Suppressor macrophage (primary cell): Measurements from ENCODE around the gene RND3.
A peak's percentile ranks its signal among the peaks of the same experiment; 100 is the strongest.

Experiments
- DNase-seq, 4 experiments: peaks; one replicate each; pipeline ENCODE4 v3.0.0-alpha.2; 2020 to 2022

Gene RND3

DNA sequence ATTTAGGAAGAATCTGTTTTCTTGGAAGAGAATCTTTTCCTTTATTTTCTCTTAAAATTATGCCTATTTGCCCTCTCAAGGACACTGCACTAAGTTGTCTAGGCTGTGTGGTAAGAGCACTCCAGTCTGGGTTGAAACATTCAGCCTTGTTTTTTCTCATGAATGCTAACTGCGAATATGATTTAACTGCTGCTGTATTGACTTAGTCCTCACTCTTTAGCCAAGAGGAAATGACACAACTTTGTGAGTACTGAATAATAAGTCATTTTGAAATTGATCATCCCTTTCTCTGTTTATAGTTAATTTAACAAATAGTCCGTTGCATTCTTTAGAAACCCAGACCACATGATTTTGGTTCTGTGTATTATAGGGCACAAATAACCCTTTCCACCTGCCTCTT lies 4.5 kb upstream of the RND3 start:
- no peak for DNase-seq

DNA sequence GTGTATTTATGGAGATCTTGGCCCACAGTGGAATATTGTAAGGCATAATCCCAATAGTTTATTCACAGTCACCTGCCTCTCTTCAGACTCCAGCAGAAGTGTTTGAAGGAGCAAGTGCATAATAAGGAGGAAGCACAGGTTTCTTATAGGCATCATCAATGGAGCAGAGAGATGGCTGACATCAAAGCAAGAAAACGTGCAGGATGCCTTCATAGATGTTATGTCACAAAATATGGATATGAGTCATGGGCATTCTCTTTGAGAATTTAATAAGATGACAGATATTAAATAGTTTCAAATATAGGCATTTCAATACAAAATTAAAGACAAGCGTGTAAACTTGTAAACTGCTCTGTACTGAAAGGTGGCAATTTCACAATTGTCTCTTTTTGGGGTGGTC lies 4.0 kb upstream of the RND3 start:
- DNase-seq: no peak

DNA sequence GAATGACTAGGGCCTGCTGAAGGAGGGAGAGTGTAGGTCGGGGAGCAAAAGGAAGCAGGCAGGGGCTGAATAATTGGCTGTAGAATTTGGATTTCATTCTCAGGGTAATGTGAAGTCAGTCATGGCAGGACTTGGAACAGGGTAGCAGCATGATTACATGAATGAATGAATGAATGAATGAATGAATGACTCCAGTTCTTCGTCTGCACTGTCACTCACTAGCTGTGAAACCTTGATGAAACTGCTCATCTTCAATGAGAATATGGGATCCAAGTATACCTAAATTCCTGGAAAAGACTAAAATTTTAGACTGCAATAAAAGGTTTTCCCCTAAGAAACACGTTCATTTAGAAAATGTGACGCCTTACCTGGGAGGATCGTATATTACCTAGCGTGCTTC lies 3.0 kb upstream of the RND3 start:
- no peak for DNase-seq

DNA sequence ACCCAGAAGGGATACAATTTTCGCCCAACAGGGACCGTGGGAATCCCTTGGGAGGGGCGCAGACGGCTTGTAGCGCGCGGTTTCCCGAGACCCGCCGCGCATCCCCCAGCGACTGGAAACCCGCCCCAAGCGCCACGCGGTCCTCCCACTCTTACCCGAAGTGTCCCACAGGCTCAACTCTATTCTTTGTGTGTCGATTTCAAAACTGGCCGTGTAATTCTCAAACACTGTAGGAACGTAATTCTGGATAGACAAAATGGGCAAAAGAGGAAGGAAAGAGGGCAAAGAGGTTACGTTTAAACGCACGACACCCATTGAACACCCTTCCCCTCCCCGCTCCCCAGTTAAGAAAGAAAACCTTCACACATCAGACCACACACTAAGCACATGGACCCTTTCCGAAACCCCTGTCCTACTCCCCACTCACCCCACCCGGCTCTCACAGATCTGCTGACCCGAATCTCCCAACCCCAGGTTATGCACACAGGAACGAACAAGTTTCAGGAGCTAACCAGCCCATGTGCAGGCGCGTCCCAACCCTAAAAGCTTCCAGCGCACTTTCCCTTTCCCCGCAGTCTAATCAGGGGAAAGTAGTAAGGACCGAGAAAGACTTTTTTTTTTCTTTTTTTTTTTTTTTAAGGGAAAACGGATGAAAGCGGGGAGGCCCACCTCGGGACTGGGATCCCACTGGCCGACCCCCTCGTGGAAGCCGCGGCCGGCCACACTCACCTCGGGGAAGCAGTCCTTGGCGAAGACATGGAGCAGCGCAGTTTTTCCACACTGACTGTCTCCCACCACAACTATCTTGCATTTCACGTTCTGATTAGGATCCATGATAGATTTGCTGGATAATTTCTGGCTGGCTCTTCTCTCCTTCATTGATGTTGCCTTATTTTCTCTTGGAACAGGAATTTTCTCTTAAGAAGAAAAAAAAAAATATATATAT lies 655 bp downstream of the RND3 start:
- peak in 3 of 4 experiments; percentile 9 to 46 (median 34) for DNase-seq

DNA sequence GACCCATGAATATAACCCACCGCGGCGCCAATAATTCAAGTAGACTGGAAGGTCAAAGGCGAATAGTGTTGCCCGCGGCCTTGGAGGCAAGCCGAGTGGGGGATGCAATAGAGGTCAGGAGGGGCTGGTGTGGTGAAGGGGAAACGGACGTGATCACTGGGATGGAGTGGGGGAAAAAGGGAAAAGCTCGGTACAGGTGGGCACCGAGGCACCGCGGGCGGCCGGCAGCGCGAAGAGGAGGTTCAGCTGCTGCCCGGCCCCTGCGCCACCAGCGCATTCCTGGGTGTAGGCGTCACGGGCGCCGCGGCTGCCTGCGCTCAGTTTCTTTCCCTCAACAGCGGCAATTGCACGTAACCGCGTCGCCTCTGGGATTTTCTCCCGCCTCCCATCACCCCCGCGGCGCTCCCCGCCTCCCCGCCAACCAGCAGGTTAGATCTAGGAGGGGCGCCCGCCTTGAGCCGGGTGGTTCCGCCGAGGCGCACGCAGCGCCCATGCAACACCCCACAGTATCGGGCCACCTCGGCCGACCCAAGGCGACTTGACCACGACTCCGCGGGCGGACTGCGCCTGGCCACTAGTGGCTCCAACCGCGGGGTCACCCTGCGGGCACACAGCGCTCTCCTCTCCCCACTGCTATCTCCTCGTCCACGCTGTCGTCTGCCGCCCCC lies 1.5 kb downstream of the RND3 start:
- DNase-seq: peak; percentile 23 to 39 (median 34)

DNA sequence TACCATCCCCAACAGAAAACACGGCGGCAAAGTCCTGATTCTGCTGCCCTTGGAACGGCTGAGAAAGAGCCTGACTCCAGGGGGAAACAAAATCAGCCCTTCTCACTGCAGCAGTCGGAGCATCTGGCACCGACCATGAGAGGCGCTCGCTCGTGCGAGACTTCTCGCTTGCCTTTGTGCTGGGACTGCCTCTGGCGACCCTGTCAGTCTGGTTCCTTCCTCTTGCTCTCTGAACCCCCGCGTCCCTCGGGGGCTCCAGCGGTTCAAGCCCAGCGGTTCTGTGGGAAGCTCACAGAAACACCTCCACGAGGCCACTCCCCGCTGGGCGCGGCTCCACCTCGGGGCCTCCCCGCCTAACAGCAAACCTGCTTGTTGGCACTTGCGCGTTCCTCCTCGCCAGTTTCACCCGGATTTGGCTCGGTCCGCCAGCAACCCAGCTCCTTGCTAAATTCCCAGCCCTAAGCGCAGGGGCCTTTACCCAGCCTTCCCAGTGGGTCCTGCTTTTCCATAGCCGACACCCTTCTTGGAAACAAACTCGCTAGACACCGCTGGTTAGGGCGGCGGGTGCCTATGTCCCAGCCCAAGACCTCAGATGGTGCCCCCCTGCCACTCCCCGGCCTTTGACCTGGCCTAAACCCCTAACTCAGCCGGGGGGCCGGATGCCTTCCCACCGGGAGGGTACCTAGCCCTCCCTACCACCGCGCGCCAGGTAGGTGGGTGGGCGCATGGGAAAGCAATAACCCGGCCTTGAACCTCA lies 2.2 kb downstream of the RND3 start:
- peak; percentile 14 to 40 (median 28) for DNase-seq

DNA sequence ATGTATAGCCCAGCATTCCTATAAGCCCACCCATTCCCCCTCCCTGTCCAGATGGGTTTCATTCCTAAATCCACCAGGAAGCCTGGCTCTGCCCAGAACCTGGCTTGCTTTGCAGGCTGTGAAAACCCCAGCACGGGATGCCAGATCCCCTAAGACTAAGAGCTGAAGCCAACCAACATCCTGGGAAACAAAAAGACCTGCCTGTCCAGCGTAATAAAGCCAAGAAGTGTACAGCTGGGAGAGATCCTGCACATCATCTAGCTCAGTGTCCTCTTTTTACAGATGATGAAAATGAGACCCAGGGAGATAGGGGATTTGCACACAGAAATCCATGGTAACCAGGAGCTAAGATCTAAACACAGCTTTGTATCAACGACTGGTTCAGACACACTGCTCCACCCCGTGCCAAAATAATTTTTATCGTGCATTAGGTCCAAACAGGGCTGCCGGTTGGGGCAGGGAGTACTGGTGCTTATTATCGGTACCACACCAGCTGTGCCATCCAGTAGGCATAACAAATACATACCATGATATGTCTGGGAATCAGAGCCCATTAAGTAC lies 2.9 kb downstream of the RND3 start:
- DNase-seq: no peak

DNA sequence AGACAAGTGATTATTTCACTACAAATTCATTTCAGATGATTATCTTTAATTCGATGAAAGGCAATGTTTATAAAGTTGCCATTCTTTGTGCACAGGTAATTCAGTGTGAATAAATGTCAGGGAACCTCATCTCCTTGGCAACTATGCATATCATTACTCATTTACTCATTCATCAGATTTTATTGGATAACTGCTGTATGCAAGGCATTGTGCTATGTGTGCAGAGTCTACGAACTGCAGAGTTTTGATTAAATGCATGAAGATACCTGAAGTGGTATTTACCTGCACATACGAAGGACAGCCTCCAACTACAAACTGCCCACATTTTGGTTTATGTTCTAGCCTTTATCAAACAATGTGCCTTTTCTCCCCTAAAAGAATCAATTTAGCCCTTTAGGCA lies 3.5 kb downstream of the RND3 start:
- DNase-seq: no peak

DNA sequence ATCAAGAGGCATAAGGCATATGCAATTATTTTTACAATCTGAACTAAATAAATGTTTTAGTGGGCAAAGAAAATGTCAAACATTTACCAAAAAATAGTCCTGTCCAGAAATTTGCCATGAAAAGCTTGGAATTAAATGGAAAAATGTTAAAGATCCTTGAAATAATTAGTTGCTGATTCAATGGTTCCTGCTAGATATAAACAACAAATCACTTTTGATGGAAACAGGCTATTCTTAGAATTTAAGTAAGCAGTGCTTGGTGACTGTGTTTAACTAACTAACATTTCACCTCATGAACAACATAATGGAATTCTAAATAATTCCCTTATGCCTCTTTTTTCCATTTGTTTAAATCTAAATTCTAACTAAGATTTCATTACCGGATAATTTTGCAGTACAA lies 3.9 kb downstream of the RND3 start:
- no peak for DNase-seq

DNA sequence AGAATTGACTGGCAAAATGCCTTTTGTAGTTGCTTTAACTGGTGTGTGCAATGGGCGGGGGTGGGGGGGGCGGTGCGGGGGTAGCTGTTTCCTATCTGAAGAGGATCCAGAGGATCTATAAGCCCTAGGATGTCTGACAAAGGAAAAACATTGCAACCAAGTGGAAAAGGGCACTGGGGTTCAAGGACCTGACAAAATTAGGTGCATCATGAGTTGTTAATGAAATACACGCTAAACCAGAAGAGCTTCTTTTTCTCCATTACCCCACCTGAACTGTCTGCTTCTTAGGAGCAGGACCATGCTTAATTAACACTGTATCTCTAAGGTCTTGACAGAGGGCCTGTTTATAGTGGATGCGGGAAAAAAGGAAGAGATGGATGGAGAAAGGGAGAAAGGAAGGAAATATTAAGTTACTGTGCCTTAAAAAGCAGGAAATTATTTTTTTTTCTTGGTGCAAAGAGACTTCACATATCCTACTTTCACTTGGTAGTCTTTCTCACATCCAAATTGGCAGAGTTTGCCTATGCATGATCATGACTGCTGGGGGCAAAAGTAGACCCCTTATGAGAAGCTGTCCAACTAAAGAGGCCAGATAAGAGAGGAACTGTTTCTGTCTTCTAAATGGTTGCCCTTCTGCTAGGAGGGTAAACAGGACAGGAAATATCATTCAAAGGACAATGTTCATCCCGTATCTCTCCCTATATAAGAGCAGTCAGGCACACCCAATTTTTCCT lies 4.6 kb downstream of the RND3 start:
- DNase-seq: no peak

DNA sequence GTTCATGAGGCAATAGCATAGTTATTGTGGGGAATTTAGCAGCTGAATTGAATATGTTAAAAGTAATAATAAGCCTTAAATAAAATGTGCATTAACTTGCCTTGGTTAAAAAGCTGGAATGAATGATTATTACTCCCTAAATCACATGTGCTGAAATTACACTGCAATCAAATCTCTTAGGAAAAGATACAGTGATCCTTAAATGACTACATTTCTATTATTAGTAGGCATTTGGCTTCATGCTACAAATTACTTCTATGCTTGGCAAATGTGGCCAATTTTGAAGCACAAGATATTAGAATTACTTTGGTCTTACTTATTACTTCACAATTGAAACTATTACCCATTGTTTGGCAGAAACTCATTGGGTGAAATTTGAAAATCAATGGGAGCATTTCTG lies 5.4 kb downstream of the RND3 start:
- no peak for DNase-seq

DNA sequence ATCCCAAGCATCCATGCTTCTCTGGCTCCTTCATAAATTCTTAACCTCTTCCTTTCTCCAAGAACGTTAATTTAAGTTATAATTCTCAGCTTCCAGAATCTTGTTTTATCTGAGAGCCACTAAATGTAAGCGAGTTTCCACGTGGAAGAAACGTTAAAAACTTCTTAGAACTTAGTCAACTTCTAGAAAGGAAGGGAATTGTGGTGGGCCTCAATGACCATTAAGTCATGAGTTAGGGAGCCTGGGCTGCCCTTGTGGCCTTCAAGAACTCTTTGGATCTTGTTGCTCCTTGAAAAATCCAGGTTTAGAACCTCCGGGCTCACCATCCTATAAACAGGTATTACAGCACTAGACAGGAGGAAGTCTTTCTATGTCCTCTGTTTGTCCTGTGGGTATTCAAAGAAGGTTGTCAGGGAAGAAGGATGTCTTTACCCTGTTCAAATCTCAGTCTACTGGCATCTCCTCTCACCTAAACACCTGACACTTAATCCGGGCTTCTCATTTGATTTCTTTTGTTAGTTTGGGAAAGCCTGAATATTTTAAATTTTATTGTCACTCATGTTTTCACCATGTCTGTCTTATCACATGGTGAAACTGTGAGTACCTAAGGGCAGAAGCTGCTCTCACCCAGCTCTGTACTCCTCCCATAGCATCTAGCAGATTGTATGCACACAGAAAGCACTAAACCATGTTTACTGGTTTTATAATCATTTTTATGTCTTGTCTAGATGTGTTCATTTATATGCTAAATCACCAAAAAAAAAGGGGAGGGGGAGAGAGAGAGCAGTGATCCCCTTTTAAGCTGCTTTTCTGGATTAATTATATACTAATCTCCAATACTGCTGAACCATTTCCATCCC lies 6.3 kb downstream of the RND3 start:
- no peak for DNase-seq

DNA sequence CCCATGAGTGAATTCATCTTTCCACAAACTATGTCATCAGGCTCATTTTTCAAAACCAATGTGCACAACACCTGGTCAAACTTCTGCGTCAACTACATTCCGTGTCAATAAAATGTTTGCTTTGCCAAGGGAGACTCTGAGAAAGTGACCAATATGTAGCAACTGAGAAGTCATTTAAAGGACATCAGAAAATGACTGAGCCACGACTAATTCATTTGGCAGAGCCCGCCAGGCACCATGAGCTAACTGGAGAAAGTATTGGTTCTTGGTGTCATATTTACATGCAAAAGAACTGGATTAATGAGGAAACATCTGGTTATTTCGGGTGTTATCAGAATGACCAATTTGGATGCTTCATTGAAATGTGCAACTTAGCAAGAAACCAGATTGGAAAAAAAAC lies 7.2 kb downstream of the RND3 start:
- no peak for DNase-seq

DNA sequence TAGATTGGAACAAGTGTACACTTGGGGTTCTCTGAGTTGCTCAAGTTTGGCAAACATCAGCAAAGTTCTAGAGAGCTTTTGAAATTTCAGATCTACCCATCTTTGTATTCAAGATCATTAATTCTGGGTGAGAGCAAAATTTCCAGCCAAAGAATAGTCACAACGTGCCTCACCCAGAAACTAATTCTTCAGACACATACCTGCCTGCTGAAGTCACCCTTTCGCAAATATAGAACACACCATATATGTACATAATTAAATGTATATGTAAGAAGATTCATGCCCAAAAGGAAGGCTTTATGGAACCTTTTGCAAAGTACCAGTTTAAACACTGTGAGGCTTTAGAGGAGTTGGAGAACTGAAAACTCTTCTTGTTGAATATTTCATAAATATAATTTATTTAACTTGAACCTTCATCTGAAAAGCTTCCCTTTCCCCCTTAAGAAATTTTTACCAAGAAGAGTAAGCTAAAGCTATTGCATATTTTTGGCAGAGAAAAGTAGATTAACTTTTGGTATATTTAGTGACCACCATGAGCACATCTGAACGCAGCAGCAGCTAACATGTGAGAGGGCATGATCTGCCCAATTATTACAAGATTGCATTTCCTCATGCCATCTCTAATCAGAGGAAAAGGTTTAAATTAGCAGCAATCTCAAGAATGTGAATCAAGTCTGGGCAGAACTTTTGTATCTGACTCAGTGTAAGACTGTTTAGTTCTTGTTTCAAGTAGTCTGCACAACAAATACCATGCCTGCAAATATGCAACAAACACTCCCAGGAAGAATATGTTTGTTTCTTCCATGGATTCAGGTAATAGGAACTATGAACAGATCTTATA lies 8.2 kb downstream of the RND3 start:
- DNase-seq: no peak

DNA sequence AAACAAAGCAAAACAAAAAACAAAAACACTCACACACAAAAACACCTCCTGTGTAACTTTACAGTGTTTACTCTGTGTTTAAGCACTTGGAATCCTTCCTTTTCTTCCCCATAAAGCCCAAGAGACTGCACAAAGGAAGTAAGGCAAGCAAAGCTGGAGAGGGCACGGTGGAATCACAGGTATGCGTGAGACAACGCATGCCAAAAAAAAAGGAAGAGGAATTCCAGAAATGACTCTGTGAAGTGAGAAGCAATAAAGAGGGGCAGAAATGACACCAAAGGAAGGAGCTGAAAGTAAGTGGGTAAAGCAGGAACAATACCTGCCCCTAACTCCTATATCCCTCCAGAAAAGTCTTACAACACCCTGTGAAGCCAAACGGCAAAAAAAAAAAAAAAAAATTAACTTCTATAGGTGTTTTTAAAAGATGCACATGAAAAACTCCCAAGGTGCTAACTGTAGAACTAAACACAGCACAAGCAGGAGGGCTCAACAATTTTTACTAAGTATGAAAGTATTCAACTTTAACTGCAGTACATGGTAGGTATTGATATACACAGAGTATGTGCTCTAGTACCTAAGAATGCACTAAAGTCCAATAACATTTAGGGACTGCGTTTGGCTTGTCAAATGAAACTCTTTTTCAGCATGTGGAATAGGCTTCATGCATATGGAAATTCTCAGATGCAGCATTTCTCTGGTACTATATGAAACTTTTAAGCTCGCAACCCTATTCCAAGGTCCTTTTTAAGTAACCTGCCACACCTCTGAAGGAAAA lies 9.1 kb downstream of the RND3 start:
- DNase-seq: no peak

DNA sequence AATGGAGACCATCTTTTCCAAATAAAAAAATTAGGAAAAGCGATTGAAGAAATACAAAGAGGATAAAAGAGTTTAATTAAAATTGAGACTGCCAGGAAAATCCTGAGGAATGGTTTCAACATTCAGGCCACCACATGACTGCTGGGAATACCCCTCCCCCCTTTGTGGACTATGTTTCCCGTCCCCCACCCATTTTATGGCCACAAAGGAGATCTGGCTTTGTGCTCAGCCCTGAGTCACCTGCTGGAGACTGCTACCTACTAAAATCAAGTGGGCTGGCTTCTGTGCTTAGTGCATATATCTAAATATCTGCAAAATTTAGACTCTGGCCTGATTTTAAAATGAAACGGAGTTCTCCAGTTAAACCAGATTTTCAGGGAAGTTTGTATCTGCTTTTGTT lies 10.1 kb downstream of the RND3 start:
- no peak for DNase-seq

DNA sequence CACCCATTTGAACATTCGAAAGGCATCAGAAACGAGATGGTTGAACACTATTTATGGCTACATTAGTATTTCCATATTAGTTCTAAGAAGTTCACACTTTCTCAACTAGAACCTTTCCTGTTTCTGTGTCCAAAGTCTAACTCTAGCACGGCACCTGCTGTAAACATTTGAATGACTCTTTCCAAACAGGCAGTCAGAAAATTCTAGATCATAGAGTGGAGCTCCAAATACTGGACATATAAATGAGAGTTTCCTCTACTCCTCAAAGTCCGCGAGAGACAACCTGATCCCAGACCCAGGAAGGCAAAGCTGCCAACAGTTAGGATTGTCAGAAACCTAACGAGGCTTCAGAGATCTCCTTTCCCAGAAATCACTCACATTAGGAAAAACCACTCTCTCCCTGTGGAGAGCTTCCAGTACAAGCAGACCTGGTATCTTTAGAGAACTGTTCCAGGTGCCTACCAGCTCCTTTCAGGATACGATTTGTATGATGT lies 10.6 kb downstream of the RND3 start:
- no peak for DNase-seq

DNA sequence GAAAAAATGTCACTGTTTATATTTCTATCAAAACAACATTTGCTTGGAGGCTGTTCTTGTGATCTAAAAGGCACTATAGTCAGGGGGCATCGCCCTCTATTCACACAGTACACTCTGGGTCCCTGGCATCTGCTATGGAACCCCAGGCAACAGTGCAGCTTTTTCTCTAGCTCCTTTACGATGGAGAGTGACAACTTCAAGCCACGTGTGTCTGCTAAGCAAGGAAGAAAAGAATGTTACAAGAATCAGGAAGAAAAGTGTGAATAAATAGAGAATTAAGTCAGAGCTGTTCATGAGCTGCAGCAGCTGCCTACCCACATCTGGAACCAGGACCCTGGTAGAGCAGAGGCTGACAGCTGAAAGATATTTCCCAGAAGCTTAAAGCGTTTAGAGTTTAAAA lies 11.2 kb downstream of the RND3 start:
- DNase-seq: no peak
